ENCODE measurements around the gene MYO3B.

The MYO3B gene

GRCh38 chr2:170247882-170248393, 70.0 kb downstream of the MYO3B start:
- Histone ChIP-seq H3K4me1 (ENCODE audit: control insufficient read depth, low read length) (no peaks in the 10 kb centered on the region), H3K36me3 (ENCODE audit: control insufficient read depth, low read length) (no peaks in the 10 kb centered on the region), H3K27ac (ENCODE audit: low read depth, low read length) (no peak overlapping the region)

GRCh38 chr2:170248574-170249393, 70.8 kb downstream of the MYO3B start:
- Histone ChIP-seq H3F3A (ENCODE audit: control insufficient read depth, insufficient read depth) (no peaks in the 10 kb centered on the region), H3K4me2 (ENCODE audit: low read length) (no peak overlapping the region), H3K9me2 (replicated peaks; ENCODE audit: control insufficient read depth, low read length) (no peaks in the 10 kb centered on the region), H3K79me2 (ENCODE audit: control insufficient read depth, low read length) (no peaks in the 10 kb centered on the region), H3K27ac (ENCODE audit: low read depth, low read length) (no peak overlapping the region), H3K4me1 (ENCODE audit: control insufficient read depth, low read length) (no peaks in the 10 kb centered on the region), H3K27me3 (ENCODE audit: control insufficient read depth, low read length) (peaks cover 2% of the 10 kb centered on the region; the same call in 1 of the 2 replicates), H4K20me1 (ENCODE audit: control insufficient read depth, insufficient read depth, low read depth, low read length) (no peaks in the 10 kb centered on the region), H3K36me3 (ENCODE audit: control insufficient read depth, low read length) (no peaks in the 10 kb centered on the region), H3K9me3 (ENCODE audit: control insufficient read depth, insufficient read depth, low read length) (no peaks in the 10 kb centered on the region), H3K4me3 (ENCODE audit: low read length) (no peak overlapping the region)
- no peak for TF ChIP-seq CTCF (IDR thresholded peaks at IDR 0.05; ENCODE audit: low read depth, low read length, poor library complexity, severe bottlenecking)
- no peak for TF ChIP-seq EZH2phosphoT487 (IDR thresholded peaks at IDR 0.05; ENCODE audit: borderline replicate concordance, low read length)

More at GRCh38 chr2:170247882-170248393, 70.0 kb downstream of the MYO3B start:
- Histone ChIP-seq H3K9me2 (replicated peaks; ENCODE audit: control insufficient read depth, low read length) (no peaks in the 10 kb centered on the region), H3K4me3 (ENCODE audit: low read length) (no peak overlapping the region), H4K20me1 (ENCODE audit: control insufficient read depth, insufficient read depth, low read depth, low read length) (no peaks in the 10 kb centered on the region), H3K79me2 (ENCODE audit: control insufficient read depth, low read length) (no peaks in the 10 kb centered on the region), H3K27me3 (ENCODE audit: control insufficient read depth, low read length) (peaks cover 3% of the 10 kb centered on the region; the same call in 1 of the 2 replicates), H3K4me2 (ENCODE audit: low read length) (no peak overlapping the region), H3F3A (ENCODE audit: control insufficient read depth, insufficient read depth) (no peaks in the 10 kb centered on the region), H3K9me3 (ENCODE audit: control insufficient read depth, insufficient read depth, low read length) (no peaks in the 10 kb centered on the region)
- TF ChIP-seq EZH2phosphoT487 (IDR thresholded peaks at IDR 0.05; ENCODE audit: borderline replicate concordance, low read length) (no peak), CTCF (IDR thresholded peaks at IDR 0.05; ENCODE audit: low read depth, low read length, poor library complexity, severe bottlenecking) (no peak)

- no peaks in the 10 kb centered on the region for H3K36me3 ChIP-seq (ENCODE audit: control insufficient read depth, low read length)
- no peak overlapping the region for H3K27ac ChIP-seq (ENCODE audit: low read depth, low read length)
- H3K27me3 ChIP-seq (ENCODE audit: control insufficient read depth, low read length), result no peaks in the 10 kb centered on the region
- no peak overlapping the region for H3K4me2 ChIP-seq (ENCODE audit: low read length)
- no peaks in the 10 kb centered on the region for H3K4me1 ChIP-seq (ENCODE audit: control insufficient read depth, low read length)
- H3K9me3 ChIP-seq (ENCODE audit: control insufficient read depth, insufficient read depth, low read length), result no peaks in the 10 kb centered on the region
- H3F3A ChIP-seq (ENCODE audit: control insufficient read depth, insufficient read depth), result no peaks in the 10 kb centered on the region
- H3K9me2 ChIP-seq (replicated peaks; ENCODE audit: control insufficient read depth, low read length), result no peaks in the 10 kb centered on the region
- no peaks in the 10 kb centered on the region for H4K20me1 ChIP-seq (ENCODE audit: control insufficient read depth, insufficient read depth, low read depth, low read length)
- no peaks in the 10 kb centered on the region for H3K79me2 ChIP-seq (ENCODE audit: control insufficient read depth, low read length)
- no peak overlapping the region for H3K4me3 ChIP-seq (ENCODE audit: low read length)
- TF ChIP-seq EZH2phosphoT487 (IDR thresholded peaks at IDR 0.05; ENCODE audit: borderline replicate concordance, low read length) (no peak), CTCF (IDR thresholded peaks at IDR 0.05; ENCODE audit: low read depth, low read length, poor library complexity, severe bottlenecking) (no peak)
Observed at GRCh38 chr2:170249761-170250160, 71.8 kb downstream of the MYO3B start.

Data from DOHH2 (cell line).